Measurements from ENCODE around the gene THAP6. TPM values are rescaled to one million over a fixed set of nuclear protein-coding genes. Genes with fewer than 3 reads are reported as not detected.
"Not testable (repeated sequence)": the region's sequence is repeated elsewhere in the genome, so short reads cannot be mapped to it uniquely, and the experiment has no call there.

Gene THAP6
- total RNA-seq, 1 donor from 2014 or later: 13.0 TPM

- H3K36me3 Mint-ChIP-seq (ENCODE audit: unreplicated experiment): peaks cover 52% of the 10 kb centered on the region
- TF ChIP-seq CTCF (IDR thresholded peaks at IDR 0.05): no peak
- peaks cover 8% of the 10 kb centered on the region for H3K4me1 Mint-ChIP-seq (ENCODE audit: unreplicated experiment)
- no peak overlapping the region for H3K4me3 Mint-ChIP-seq (ENCODE audit: unreplicated experiment)
- no peak overlapping the region for H3K27ac Mint-ChIP-seq (ENCODE audit: unreplicated experiment)
- no peak for DNase-seq (ENCODE audit: extremely low spot score, unreplicated experiment)
- H3K27me3 Mint-ChIP-seq (ENCODE audit: unreplicated experiment): no peaks in the 10 kb centered on the region
- H3K9me3 Mint-ChIP-seq (ENCODE audit: unreplicated experiment): peaks cover 18% of the 10 kb centered on the region
Measured at GRCh38 chr4:75498041-75498440, 16.2 kb upstream of the THAP6 start.

GRCh38 chr4:75499900-75500299, 14.4 kb upstream of the THAP6 start:
- Mint-ChIP-seq H3K27ac (ENCODE audit: unreplicated experiment) (no peak overlapping the region), H3K36me3 (ENCODE audit: unreplicated experiment) (peaks cover 54% of the 10 kb centered on the region), H3K9me3 (ENCODE audit: unreplicated experiment) (peaks cover 18% of the 10 kb centered on the region), H3K4me3 (ENCODE audit: unreplicated experiment) (no peak overlapping the region), H3K27me3 (ENCODE audit: unreplicated experiment) (no peaks in the 10 kb centered on the region), H3K4me1 (ENCODE audit: unreplicated experiment) (peaks cover 8% of the 10 kb centered on the region)
- no peak for DNase-seq (ENCODE audit: extremely low spot score, unreplicated experiment)
- no peak for TF ChIP-seq CTCF (IDR thresholded peaks at IDR 0.05)

GRCh38 chr4:75502671-75503070, 11.6 kb upstream of the THAP6 start:
- H3K4me3 Mint-ChIP-seq (ENCODE audit: unreplicated experiment): no peak overlapping the region
- H3K9me3 Mint-ChIP-seq (ENCODE audit: unreplicated experiment): peaks cover 18% of the 10 kb centered on the region
- peaks cover 6% of the 10 kb centered on the region for H3K4me1 Mint-ChIP-seq (ENCODE audit: unreplicated experiment)
- no peak overlapping the region for H3K27ac Mint-ChIP-seq (ENCODE audit: unreplicated experiment)
- TF ChIP-seq CTCF (IDR thresholded peaks at IDR 0.05): no peak
- no peaks in the 10 kb centered on the region for H3K27me3 Mint-ChIP-seq (ENCODE audit: unreplicated experiment)
- no peak for DNase-seq (ENCODE audit: extremely low spot score, unreplicated experiment)
- H3K36me3 Mint-ChIP-seq (ENCODE audit: unreplicated experiment): peaks cover 58% of the 10 kb centered on the region

GRCh38 chr4:75505630-75506029, 8.6 kb upstream of the THAP6 start:
- Mint-ChIP-seq H3K4me3 (ENCODE audit: unreplicated experiment) (no peak overlapping the region), H3K9me3 (ENCODE audit: unreplicated experiment) (no peaks in the 10 kb centered on the region), H3K36me3 (ENCODE audit: unreplicated experiment) (peaks cover 33% of the 10 kb centered on the region), H3K4me1 (ENCODE audit: unreplicated experiment) (peaks cover 9% of the 10 kb centered on the region), H3K27ac (ENCODE audit: unreplicated experiment) (no peak overlapping the region), H3K27me3 (ENCODE audit: unreplicated experiment) (no peaks in the 10 kb centered on the region)
- TF ChIP-seq CTCF (IDR thresholded peaks at IDR 0.05): no peak
- DNase-seq (ENCODE audit: extremely low spot score, unreplicated experiment): no peak

- H3K4me3 Mint-ChIP-seq (ENCODE audit: unreplicated experiment); H3K27me3 Mint-ChIP-seq (ENCODE audit: unreplicated experiment); DNase-seq (ENCODE audit: extremely low spot score, unreplicated experiment); H3K27ac Mint-ChIP-seq (ENCODE audit: unreplicated experiment); H3K9me3 Mint-ChIP-seq (ENCODE audit: unreplicated experiment): not testable (repeated sequence)
- H3K4me1 Mint-ChIP-seq (ENCODE audit: unreplicated experiment): peaks cover 13% of the 10 kb centered on the region
- peaks cover 22% of the 10 kb centered on the region for H3K36me3 Mint-ChIP-seq (ENCODE audit: unreplicated experiment)
Measured at GRCh38 chr4:75509592-75509991, 4.7 kb upstream of the THAP6 start.

GRCh38 chr4:75511841-75512240, 2.4 kb upstream of the THAP6 start:
- no peak overlapping the region for H3K27ac Mint-ChIP-seq (ENCODE audit: unreplicated experiment)
- H3K9me3 Mint-ChIP-seq (ENCODE audit: unreplicated experiment): no peaks in the 10 kb centered on the region
- H3K4me1 Mint-ChIP-seq (ENCODE audit: unreplicated experiment): peaks cover 22% of the 10 kb centered on the region
- peaks cover 6% of the 10 kb centered on the region for H3K36me3 Mint-ChIP-seq (ENCODE audit: unreplicated experiment)
- no peak overlapping the region for H3K4me3 Mint-ChIP-seq (ENCODE audit: unreplicated experiment)
- H3K27me3 Mint-ChIP-seq (ENCODE audit: unreplicated experiment): no peaks in the 10 kb centered on the region
- DNase-seq (ENCODE audit: extremely low spot score, unreplicated experiment): no peak
- TF ChIP-seq CTCF (IDR thresholded peaks at IDR 0.05): no peak

All from osteocyte (in vitro differentiated cells).